KMS-11 (cell line): ENCODE data around the gene RAB31.
"Not testable (repeated sequence)": the region's sequence is repeated elsewhere in the genome, so short reads cannot be mapped to it uniquely, and the experiment has no call there.

Experiments
- H2AFZ ChIP-seq: fragments of 200-600 bp; sonication (generic); 2 replicates; pipeline ENCODE4 v1.6.1; 2016; ENCODE audit warnings: antibody characterized with exemption, mixed run types, low read depth
- H3K27ac ChIP-seq: fragments of 200-600 bp; sonication (generic); 2 replicates; pipeline ENCODE4 v1.6.1; 2016; ENCODE audit warnings: mild to moderate bottlenecking, mixed run types
- H3K27me3 ChIP-seq: fragments of 200-600 bp; sonication (generic); 2 replicates; pipeline ENCODE4 v1.6.1; 2017; ENCODE audit warnings: mild to moderate bottlenecking, low read depth, mixed run types, moderate library complexity; ENCODE audit not compliant: insufficient read depth
- H3K36me3 ChIP-seq: fragments of 200-600 bp; sonication (generic); 2 replicates; pipeline ENCODE4 v1.6.1; 2017; ENCODE audit warnings: mild to moderate bottlenecking, mixed run types; ENCODE audit not compliant: insufficient read depth
- H3K4me1 ChIP-seq: fragments of 200-600 bp; sonication (generic); 2 replicates; pipeline ENCODE4 v1.6.1; 2016; ENCODE audit warnings: mild to moderate bottlenecking, low read depth, mixed run types; ENCODE audit not compliant: poor library complexity, severe bottlenecking
- H3K4me2 ChIP-seq: fragments of 200-600 bp; sonication (generic); 2 replicates; pipeline ENCODE4 v1.7.0; 2016; ENCODE audit warnings: mild to moderate bottlenecking, mixed run types
- H3K4me3 ChIP-seq: fragments of 200-600 bp; sonication (generic); IDR thresholded peaks from 2 replicates; pipeline ENCODE4 v1.6.1; 2017; ENCODE audit warnings: low read depth, low read length, mixed read lengths; ENCODE audit not compliant: insufficient read depth
- H3K79me2 ChIP-seq: fragments of 200-600 bp; sonication (generic); 2 replicates; pipeline ENCODE4 v1.6.1; 2016; ENCODE audit warnings: low read depth, mixed run types; ENCODE audit not compliant: insufficient read depth
- H3K9ac ChIP-seq: fragments of 200-600 bp; sonication (generic); 2 replicates; pipeline ENCODE4 v1.6.1; 2016; ENCODE audit warnings: mild to moderate bottlenecking, mixed run types
- H4K20me1 ChIP-seq: fragments of 200-600 bp; sonication (generic); 2 replicates; pipeline ENCODE4 v1.6.1; 2016; ENCODE audit warnings: mild to moderate bottlenecking, mixed run types; ENCODE audit not compliant: insufficient read depth
- TF ChIP-seq, protein P1 (sequence below): fragments of 200-600 bp; sonication (generic); conservative IDR thresholded peaks from 2 replicates; pipeline ENCODE4 v1.6.1; 2017; ENCODE audit warnings: low read depth, mild to moderate bottlenecking, antibody characterized with exemption, low read length, moderate library complexity, mixed read lengths

RAB31 gene

DNA sequence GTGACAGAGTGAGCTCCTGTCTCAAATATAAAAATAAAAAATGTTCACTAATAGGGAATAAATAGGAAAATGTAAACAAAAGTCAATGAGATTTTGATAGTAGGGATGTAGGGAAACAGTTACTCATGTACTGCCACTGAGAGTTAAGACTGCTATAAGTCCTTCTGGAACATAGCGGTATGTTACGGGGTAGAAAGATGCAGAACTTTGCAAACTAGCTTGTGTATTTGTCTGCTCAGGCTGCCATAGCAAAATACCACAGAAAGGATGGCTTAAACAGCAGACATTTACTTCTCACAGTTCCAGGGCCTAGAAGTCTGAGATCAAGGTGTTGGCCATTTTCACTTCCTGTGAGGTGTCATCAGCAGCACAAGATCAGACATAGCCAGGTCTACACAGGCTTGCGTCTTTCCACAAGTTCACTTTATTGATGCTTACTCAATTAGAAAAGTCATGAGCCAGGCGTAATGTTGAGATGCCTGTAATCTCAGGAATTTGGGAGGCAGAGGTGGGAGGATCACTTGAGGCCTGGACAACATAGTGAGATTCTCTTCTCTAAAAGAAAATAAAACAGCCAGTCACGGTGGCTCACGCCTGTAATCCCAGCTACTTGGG, 186.5 kb downstream of the RAB31 start:
- no peaks in the 10 kb centered on the region for H3K36me3 ChIP-seq
- H3K27ac ChIP-seq: no peak overlapping the region
- no peaks in the 10 kb centered on the region for H4K20me1 ChIP-seq
- no peaks in the 10 kb centered on the region for H3K79me2 ChIP-seq
- no peak overlapping the region for H3K4me2 ChIP-seq
- no peak overlapping the region for H3K4me3 ChIP-seq
- no peak overlapping the region for H3K9ac ChIP-seq
- no peak overlapping the region for H2AFZ ChIP-seq
- no peaks in the 10 kb centered on the region for H3K27me3 ChIP-seq
- TF ChIP-seq, protein P1, sequence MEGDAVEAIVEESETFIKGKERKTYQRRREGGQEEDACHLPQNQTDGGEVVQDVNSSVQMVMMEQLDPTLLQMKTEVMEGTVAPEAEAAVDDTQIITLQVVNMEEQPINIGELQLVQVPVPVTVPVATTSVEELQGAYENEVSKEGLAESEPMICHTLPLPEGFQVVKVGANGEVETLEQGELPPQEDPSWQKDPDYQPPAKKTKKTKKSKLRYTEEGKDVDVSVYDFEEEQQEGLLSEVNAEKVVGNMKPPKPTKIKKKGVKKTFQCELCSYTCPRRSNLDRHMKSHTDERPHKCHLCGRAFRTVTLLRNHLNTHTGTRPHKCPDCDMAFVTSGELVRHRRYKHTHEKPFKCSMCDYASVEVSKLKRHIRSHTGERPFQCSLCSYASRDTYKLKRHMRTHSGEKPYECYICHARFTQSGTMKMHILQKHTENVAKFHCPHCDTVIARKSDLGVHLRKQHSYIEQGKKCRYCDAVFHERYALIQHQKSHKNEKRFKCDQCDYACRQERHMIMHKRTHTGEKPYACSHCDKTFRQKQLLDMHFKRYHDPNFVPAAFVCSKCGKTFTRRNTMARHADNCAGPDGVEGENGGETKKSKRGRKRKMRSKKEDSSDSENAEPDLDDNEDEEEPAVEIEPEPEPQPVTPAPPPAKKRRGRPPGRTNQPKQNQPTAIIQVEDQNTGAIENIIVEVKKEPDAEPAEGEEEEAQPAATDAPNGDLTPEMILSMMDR: no peak
- H3K4me1 ChIP-seq: no peaks in the 10 kb centered on the region

DNA sequence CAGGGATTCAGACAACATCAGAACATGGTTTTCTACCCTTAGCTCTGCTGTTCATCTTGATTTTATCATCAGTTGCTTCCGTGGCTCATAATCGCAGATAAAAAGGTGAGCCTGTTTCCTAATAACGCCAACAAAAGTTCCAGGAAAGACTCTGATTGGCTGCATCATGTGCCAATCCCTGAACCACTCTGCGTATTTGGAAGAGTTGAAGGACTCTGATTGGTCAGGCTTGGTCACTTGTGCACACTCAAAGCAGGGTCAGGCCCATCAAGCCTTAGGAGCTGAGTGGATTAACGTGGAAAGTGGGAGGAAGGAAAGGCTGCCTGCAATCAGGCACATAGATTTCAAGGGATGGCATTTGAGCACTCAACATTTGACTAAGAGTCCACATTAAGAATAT, 189.0 kb downstream of the RAB31 start:
- Histone ChIP-seq H2AFZ (no peak overlapping the region), H3K79me2 (no peaks in the 10 kb centered on the region)

DNA sequence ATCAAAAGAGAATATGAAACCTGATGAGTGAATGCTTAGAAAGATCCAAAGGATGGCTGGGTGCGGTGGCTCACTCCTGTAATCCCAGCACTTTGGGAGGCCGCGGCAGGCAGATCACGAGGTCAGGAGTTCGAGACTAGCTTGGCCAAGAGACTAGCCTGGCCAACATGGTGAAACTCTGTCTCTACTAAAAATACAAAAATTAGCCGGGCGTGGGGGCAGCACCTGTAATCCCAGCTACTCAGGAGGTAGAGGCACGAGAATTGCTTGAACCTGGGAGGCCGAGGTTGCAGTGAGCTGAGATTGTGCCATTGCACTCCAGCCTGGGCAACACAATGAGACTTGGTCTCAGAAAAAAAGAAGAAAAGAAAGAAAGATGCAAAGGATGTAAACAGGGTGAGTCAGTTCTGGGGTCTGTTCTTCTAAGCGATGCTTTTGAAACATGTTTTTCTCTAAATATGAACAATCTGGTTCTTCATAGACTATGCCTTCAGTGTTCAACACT, 189.7 kb downstream of the RAB31 start:
- not testable (repeated sequence) for H3K9ac ChIP-seq, H3K27me3 ChIP-seq, H3K36me3 ChIP-seq, H3K27ac ChIP-seq, H3K4me3 ChIP-seq, H2AFZ ChIP-seq, H3K4me1 ChIP-seq, H3K4me2 ChIP-seq, H4K20me1 ChIP-seq, H3K79me2 ChIP-seq

More for the DNA sequence above, 189.0 kb downstream of the RAB31 start:
- Histone ChIP-seq H3K4me3 (no peak overlapping the region), H4K20me1 (no peaks in the 10 kb centered on the region), H3K4me1 (no peaks in the 10 kb centered on the region), H3K36me3 (no peaks in the 10 kb centered on the region), H3K4me2 (no peak overlapping the region), H3K27ac (no peak overlapping the region), H3K27me3 (no peaks in the 10 kb centered on the region), H3K9ac (no peak overlapping the region)
- TF ChIP-seq, protein P1: no peak

DNA sequence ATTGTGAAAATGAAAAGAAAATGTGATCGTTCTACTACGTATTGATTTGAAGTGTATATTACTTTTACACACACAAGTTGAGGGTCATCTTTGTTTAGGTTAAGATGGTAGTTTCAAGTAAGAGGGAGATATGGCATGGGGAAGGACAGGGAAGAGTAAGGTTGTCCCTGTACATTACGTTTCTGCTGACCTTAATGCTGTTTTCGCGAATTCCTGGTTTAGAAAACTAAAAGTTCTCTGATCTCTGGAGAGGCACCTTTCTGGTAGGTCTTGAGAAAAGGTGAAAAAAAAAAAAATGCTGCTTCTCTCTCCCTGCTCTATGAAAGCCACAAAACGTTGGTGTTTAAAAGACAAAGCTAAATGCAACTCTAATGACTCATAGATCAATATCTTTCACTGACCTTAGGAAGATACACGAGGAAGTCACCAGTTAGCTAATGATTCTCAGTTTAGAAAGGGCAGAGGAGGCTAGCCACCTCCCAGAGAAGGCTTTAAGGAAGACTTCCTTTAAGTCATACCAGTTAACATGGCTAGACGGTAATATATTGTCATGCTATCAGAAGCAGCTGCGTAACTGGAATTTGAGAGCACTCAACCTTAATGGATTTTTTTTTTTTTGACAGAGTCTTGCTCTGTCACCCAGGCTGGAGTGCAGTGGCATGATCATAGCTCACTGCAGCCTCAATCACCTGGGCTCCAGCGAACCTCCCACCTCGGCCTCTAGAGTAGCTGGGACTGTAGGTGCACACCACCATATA, 190.9 kb downstream of the RAB31 start:
- H3K4me3 ChIP-seq: no peak overlapping the region
- no peak overlapping the region for H2AFZ ChIP-seq
- H3K4me1 ChIP-seq: no peaks in the 10 kb centered on the region
- H3K27me3 ChIP-seq: no peaks in the 10 kb centered on the region
- H3K4me2 ChIP-seq: no peak overlapping the region
- H3K9ac ChIP-seq: no peak overlapping the region
- TF ChIP-seq, protein P1: no peak
- H3K27ac ChIP-seq: no peak overlapping the region
- no peaks in the 10 kb centered on the region for H4K20me1 ChIP-seq
- no peaks in the 10 kb centered on the region for H3K79me2 ChIP-seq
- H3K36me3 ChIP-seq: no peaks in the 10 kb centered on the region

DNA sequence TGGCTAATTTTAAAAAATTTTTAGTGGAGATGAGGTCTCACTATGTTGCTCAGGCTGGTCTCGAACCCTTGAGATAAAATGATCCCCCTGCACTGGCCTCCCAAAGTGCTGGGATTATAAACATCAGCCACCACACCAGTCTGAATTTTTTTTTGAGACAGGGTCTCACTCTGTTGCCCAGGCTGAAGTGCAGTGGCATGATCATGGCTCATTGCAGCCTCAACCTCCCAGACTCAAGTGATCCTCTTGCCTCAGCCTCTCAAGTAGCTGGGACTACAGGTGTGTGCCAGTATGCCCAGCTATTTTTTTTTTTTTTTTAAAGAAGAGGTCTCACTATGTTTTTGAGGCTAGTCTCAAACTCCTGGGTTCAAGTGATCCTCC, 191.4 kb downstream of the RAB31 start:
- not testable (repeated sequence) for H2AFZ ChIP-seq, H3K4me3 ChIP-seq, H3K27me3 ChIP-seq, H3K36me3 ChIP-seq, H3K27ac ChIP-seq, H3K79me2 ChIP-seq, H4K20me1 ChIP-seq, H3K4me2 ChIP-seq, H3K9ac ChIP-seq, H3K4me1 ChIP-seq
